Ovary (tissue), 9 donors: ENCODE results near the gene LRRC57. TPM values are rescaled to one million over a fixed set of nuclear protein-coding genes. Genes with fewer than 3 reads are reported as not detected.
A peak's percentile ranks its signal among the peaks of the same experiment; 100 is the strongest.

Experiments
- DNase-seq, 5 donors: peaks; one replicate each; pipeline ENCODE4 v3.0.0-alpha.2; 2019 to 2020
- H3K27ac ChIP-seq, 2 donors: fragments of 200-600 bp; one replicate each; pipeline versions ENCODE4 v1.5.1 to v1.8.0; 2019 to 2022
- H3K27me3 ChIP-seq: fragments of 200-600 bp; one replicate; pipeline ENCODE4 v1.8.0; 2022
- H3K36me3 ChIP-seq: fragments of 200-600 bp; sonication (generic); one replicate; pipeline ENCODE4 v1.5.1; 2019
- H3K4me1 ChIP-seq: one replicate; pipeline ENCODE4 v1.8.1; 2013; ENCODE audit warnings: mild to moderate bottlenecking, moderate library complexity; ENCODE audit not compliant: insufficient read depth
- H3K4me3 ChIP-seq: fragments of 200-600 bp; sonication (generic); one replicate; pipeline ENCODE4 v1.5.1; 2017
- H3K9me3 ChIP-seq, 2 donors: fragments of 200-600 bp in 1 of 2; sonication (generic) in 1 of 2; one replicate each; pipeline versions ENCODE4 v1.5.1 to v1.8.1; 2013 to 2019; ENCODE audit warnings: mild to moderate bottlenecking in 1 of 2, moderate library complexity in 1 of 2
- EP300 ChIP-seq: sonication (generic); formaldehyde crosslinking; IDR thresholded peaks from one replicate; pipeline ENCODE4 v1.6.1; 2017; ENCODE audit warnings: antibody characterized with exemption
- POLR2A ChIP-seq: fragments of 450-650 bp; IDR thresholded peaks from one replicate; pipeline ENCODE4 v1.6.1; 2017; ENCODE audit warnings: antibody characterized with exemption, mild to moderate bottlenecking, moderate library complexity
- WGBS, 3 donors: extraction: QIAGEN DNeasy Blood & Tissue Kit in 1 of 3; methylation state at CpG; one replicate each; pipeline versions ENCODE4 v1.1.5 to v1.1.7; 2013 to 2017; 5-methylcytosine and 5-hydroxymethylcytosine counted together
- intact Hi-C, 4 donors: fragments of 100-400 bp; cut with DNase I; formaldehyde crosslinking; loops; one replicate each; pipeline versions ENCODE4 v1.11.0 to v1.15.1; 2022 to 2023
- polyA plus RNA-seq, 2 donors: library from polyadenylated mRNA; stranded (reverse); fragments of 200-250 nt in 1 of 2; fragments of 350-450 nt in 1 of 2; fragmentation: Illumina TruSeq in 1 of 2; extraction: RNeasy Lipid Tissue Mini Kit (QIAGEN cat#74804) in 1 of 2; gene quantifications; one replicate each; pipeline ENCODE4 v1.2.3, GENCODE V29; 2013 to 2014
- total RNA-seq, 7 donors: library from RNA; depleted of rRNA in 2 of 7; stranded (reverse); fragments of >200 nt in 2 of 7; fragmentation: NEBNext Ultra II Directional in 3 of 7; extraction: Animal tissue kit (Norgen Biotek cat#: 25700) in 3 of 7; gene quantifications; one replicate each; pipeline versions ENCODE4 v1.1.0 to v1.2.4, GENCODE V29; 2016 to 2023
- TF ChIP-seq, protein P1 (sequence below), 3 donors: fragments of 450-650 bp in 2 of 3; fragments of 200-600 bp in 1 of 3; IDR thresholded peaks; one replicate each; pipeline versions ENCODE4 v1.5.1 to v1.8.0; 2016 to 2022; ENCODE audit warnings: antibody characterized with exemption in 3 of 3, mild to moderate bottlenecking in 1 of 3
- donor health status: DM: no; HTN: no; CAD: no; lungs with moderate emphysema.
- donor health status: DM: no; HTN: no; CAD: no.
- donor health status: Bipolar disorder and iron deficiency.
- donor health status: DM: yes; HTN: yes; CAD: no.
- donor health status: DM: no; HTN: no; CAD: no.
- donor health status: DM: yes; HTN: yes; CAD: no.

Gene LRRC57
- total and polyA plus RNA-seq, 9 donors: 7.9 to 28.7 (median 17.7) TPM

DNA sequence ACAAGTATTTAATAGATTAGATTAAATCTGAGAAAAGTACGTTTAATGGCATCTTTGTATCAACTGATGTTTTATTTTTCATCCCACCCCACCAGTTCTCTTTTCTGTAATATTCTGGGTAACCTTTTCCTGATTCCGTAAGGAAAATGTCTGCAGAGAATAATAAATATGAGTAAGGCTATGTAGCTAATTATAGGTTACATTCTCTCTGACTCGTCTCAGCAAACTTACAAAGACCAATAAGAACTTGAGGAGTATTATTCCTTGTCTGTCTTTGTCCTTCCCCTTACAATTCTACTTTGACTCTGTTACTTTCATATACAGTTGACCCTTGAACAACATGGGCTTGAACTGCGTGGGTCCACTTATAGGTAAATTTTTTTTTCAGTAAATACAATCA, 41.1 kb downstream of the LRRC57 start:
- Histone ChIP-seq H3K27me3 (no peaks in the 10 kb centered on the region), H3K4me3 (no peak overlapping the region), H3K4me1 (peaks cover 11% of the 10 kb centered on the region), H3K36me3 (no peaks in the 10 kb centered on the region), H3K9me3 (no peaks in the 10 kb centered on the region), H3K27ac (peak overlapping the region in 1 of 2 donors; percentile 40)
- intact Hi-C loops: no loop called here
- DNase-seq: no peak
- WGBS, 3 donors: 59 to 76% (median 73%) methylated on average over 4 of the region's 4 CpGs
- TF ChIP-seq POLR2A (no peak), EP300 (no peak)
- TF ChIP-seq, protein P1, sequence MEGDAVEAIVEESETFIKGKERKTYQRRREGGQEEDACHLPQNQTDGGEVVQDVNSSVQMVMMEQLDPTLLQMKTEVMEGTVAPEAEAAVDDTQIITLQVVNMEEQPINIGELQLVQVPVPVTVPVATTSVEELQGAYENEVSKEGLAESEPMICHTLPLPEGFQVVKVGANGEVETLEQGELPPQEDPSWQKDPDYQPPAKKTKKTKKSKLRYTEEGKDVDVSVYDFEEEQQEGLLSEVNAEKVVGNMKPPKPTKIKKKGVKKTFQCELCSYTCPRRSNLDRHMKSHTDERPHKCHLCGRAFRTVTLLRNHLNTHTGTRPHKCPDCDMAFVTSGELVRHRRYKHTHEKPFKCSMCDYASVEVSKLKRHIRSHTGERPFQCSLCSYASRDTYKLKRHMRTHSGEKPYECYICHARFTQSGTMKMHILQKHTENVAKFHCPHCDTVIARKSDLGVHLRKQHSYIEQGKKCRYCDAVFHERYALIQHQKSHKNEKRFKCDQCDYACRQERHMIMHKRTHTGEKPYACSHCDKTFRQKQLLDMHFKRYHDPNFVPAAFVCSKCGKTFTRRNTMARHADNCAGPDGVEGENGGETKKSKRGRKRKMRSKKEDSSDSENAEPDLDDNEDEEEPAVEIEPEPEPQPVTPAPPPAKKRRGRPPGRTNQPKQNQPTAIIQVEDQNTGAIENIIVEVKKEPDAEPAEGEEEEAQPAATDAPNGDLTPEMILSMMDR (IDR thresholded peaks at IDR 0.05): no peak

DNA sequence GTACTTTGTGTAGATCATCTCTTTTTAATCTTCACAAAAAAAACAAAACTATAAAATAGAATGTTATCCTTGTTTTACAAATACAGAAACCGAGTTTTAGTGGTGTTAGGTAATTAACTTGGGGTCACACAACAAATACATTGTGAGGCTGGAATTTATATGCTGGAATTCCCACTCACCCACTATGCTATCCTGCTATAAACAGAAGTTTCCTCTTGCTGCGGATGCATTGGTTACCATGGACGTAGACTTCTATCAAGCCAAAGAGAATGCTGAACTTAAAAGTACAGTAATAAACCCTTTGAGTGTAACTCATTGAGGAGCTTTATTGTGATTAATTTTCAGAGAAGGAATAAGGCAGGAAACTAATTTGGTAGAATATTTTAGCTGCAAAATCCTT, 44.0 kb downstream of the LRRC57 start:
- H3K27ac ChIP-seq: no peak overlapping the region
- TF ChIP-seq EP300 (no peak), POLR2A (no peak)
- TF ChIP-seq, protein P1 (IDR thresholded peaks at IDR 0.05): no peak
- no peaks in the 10 kb centered on the region for H3K36me3 ChIP-seq
- intact Hi-C loops: no loop called here
- no peaks in the 10 kb centered on the region for H3K9me3 ChIP-seq
- peaks cover 6% of the 10 kb centered on the region for H3K4me1 ChIP-seq
- no peaks in the 10 kb centered on the region for H3K27me3 ChIP-seq
- no peak overlapping the region for H3K4me3 ChIP-seq
- no peak for DNase-seq
- WGBS, 3 donors: 45 to 60% (median 48%) methylated on average over 3 of the region's 3 CpGs

DNA sequence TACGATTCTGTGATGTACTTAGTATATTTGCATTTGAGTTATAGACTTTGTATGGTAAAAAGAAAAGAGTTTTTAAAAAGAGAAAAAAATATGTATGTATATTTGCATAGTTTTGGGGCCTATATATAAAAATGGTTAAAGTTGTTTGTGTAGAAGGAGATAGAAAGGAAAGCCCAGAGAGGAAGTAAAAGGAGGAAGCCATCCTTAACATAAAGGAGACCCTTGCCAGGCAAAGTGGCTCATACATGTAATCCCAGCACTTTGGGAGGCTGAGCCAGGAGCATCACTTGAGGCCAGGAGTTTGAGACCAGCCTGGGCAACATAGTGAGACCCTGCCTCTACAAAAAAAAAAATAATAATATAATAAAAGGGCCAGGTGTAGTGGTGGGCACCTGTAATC, 44.8 kb downstream of the LRRC57 start:
- no peak overlapping the region for H3K27ac ChIP-seq
- no peak for DNase-seq
- H3K27me3 ChIP-seq: no peaks in the 10 kb centered on the region
- H3K4me1 ChIP-seq: peaks cover 6% of the 10 kb centered on the region
- intact Hi-C loops: no loop called here
- TF ChIP-seq, protein P1 (IDR thresholded peaks at IDR 0.05): no peak
- TF ChIP-seq POLR2A (no peak), EP300 (no peak)
- H3K9me3 ChIP-seq: no peaks in the 10 kb centered on the region
- 89 to 92% (median 91%) methylated on average over 1 of the region's 1 CpG for WGBS, 3 donors
- H3K4me3 ChIP-seq: no peak overlapping the region
- H3K36me3 ChIP-seq: no peaks in the 10 kb centered on the region

DNA sequence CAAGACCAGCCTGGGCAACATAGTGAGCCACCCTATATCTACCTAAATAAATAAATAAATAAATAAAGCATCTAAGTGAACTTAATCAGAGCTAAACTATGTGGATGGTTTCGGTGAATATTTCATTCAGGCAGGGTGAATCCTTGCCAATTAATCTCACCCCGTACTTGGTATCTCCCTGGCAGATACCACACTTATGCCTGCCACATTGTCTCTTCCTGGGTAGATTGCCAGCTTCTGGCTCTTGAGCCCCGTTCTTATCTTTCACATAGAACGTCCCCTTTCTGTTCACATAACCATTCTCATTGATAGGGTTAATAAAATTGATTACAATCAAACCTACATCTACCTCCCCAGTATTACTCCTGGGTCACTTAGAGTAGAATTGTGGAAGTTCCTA, 46.1 kb downstream of the LRRC57 start:
- H3K4me3 ChIP-seq: no peak overlapping the region
- DNase-seq: no peak
- no peaks in the 10 kb centered on the region for H3K36me3 ChIP-seq
- TF ChIP-seq, protein P1 (IDR thresholded peaks at IDR 0.05): no peak
- no peak for TF ChIP-seq EP300
- TF ChIP-seq POLR2A: no peak
- H3K27me3 ChIP-seq: no peaks in the 10 kb centered on the region
- peaks cover 6% of the 10 kb centered on the region for H3K4me1 ChIP-seq
- H3K9me3 ChIP-seq: no peaks in the 10 kb centered on the region
- WGBS, 3 donors: 70 to 85% (median 75%) methylated on average over 4 of the region's 4 CpGs
- intact Hi-C loops: no loop called here
- H3K27ac ChIP-seq: no peak overlapping the region
